ENCODE measurements around the gene ZBTB43. TPM values are rescaled to one million over a fixed set of nuclear protein-coding genes. Genes with fewer than 3 reads are reported as not detected.

Gene ZBTB43
- total RNA-seq, 1 donor from 2014 or later, result 20.3 TPM

DNA sequence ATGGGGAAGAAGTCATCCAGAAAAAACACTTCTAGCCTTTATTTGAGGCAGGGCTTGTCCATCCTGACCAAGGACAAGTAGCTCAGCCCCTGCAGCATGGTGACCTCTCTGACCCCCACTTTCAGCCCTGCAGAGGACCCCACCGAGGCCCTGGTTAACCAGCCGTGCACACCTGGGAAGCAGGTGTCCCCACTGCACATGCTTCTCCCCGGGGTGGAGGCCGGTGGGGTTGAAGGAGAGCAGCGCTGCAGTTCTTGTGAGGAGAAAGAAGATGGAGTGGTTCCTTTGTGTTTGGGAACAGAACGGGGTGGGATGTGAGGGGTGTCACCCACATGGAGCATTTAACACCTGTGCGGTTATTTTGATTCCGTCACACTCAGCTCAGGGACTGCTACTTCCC lies 34.5 kb downstream of the ZBTB43 start:
- intact Hi-C loops (cut with micrococcal nuclease), result no loop called here
- H3K9me3 Mint-ChIP-seq, result no peaks in the 10 kb centered on the region
- ChIA-PET CTCF (no interaction called here), POLR2A (no interaction called here)
- TF ChIP-seq, protein P1, sequence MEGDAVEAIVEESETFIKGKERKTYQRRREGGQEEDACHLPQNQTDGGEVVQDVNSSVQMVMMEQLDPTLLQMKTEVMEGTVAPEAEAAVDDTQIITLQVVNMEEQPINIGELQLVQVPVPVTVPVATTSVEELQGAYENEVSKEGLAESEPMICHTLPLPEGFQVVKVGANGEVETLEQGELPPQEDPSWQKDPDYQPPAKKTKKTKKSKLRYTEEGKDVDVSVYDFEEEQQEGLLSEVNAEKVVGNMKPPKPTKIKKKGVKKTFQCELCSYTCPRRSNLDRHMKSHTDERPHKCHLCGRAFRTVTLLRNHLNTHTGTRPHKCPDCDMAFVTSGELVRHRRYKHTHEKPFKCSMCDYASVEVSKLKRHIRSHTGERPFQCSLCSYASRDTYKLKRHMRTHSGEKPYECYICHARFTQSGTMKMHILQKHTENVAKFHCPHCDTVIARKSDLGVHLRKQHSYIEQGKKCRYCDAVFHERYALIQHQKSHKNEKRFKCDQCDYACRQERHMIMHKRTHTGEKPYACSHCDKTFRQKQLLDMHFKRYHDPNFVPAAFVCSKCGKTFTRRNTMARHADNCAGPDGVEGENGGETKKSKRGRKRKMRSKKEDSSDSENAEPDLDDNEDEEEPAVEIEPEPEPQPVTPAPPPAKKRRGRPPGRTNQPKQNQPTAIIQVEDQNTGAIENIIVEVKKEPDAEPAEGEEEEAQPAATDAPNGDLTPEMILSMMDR (IDR thresholded peaks at IDR 0.05), result no peak
- H3K4me1 Mint-ChIP-seq, result peaks cover 31% of the 10 kb centered on the region
- no peaks in the 10 kb centered on the region for H3K27me3 Mint-ChIP-seq
- no peak overlapping the region for H3K27ac Mint-ChIP-seq
- peaks cover 30% of the 10 kb centered on the region for H3K36me3 Mint-ChIP-seq (ENCODE audit: low read depth)
- ATAC-seq (ENCODE audit: low read depth) (no peak), DNase-seq (no peak)
- H3K4me3 Mint-ChIP-seq, result no peak overlapping the region

DNA sequence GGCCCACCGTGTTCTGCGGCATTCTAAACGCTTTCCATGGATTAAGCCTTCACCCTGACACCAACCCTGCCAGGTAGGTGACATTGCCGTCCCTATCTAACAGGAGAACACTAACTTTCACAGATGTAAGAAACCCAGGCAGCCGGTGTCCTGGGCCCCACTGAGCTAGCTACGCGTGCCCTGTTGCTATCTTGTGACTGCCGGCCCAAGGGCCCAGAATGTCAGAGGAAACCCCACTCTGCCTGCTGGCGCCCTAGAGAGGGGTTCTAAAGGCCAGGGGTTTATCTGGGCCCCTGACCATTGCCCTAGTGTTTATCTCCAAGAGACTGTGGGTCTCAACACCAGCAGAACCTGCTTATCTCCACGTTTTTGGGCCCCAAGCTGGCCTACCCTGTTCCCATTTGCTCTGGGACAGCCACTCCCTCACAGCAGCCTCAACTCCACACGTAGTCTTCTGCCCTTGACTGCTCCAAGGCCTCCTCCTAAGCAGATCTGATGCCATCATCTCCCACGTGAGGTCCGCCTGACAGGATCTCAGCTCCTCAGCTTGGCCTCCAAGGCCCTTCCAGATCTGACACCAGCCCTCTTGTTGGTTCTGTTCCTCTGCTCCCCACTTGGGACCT lies 37.5 kb downstream of the ZBTB43 start:
- DNase-seq, result no peak
- POLR2A ChIA-PET, result interaction anchor here (0.6 kb wide), 1 partner anchor 25 kb away, joined by 4 read pairs; no protein-coding TSS in a partner anchor
- no peak overlapping the region for H3K27ac Mint-ChIP-seq

DNA sequence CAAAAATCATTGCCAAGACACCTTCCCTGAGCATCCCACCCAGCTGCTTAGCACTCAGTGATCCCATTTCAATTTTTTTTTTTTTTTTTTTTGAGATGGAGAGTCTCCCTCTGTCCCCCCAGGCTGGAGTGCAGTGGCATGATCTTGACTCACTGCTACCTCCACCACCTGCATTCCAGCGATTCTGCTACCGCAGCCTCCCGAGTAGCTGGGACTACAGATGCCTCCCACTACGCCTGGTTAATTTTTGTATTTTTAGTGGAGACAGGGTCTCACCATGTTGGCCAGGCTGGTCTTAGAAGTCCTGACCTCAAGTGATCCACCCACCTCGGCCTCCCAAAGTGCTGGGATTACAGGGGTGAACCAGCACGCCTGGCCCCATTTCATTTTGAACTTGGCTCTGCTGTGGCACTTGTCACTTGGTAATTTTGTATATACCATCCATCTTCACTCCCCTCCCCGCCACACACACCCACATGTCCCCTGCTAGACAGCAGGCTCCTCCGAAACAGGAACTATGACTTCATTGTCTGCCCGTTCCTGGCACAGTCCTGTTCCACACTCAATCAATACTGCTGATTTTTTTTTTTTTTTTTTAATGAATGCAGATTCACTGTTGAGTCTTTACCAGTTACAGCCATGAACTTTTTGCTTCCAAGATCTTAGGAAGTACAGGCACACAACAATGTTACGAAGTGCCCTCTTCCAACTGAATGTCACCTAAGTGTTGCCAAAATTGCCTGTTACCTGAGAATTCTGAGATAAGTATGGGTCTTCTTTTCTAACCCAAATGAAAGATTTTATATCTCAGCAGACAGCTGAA lies 38.3 kb downstream of the ZBTB43 start:
- ChIA-PET POLR2A (interaction anchor here (0.6 kb wide), 1 partner anchor 25 kb away, joined by 4 read pairs; no protein-coding TSS in a partner anchor), CTCF (no interaction called here)
- H3K4me1 Mint-ChIP-seq, result peaks cover 15% of the 10 kb centered on the region
- ATAC-seq (ENCODE audit: low read depth), result peak; percentile 64
- H3K27me3 Mint-ChIP-seq, result peaks cover 2% of the 10 kb centered on the region
- DNase-seq, result no peak
- no peaks in the 10 kb centered on the region for H3K9me3 Mint-ChIP-seq
- H3K4me3 Mint-ChIP-seq, result no peak overlapping the region
- H3K27ac Mint-ChIP-seq, result no peak overlapping the region
- intact Hi-C loops (cut with micrococcal nuclease), result no loop called here
- TF ChIP-seq, protein P1 (IDR thresholded peaks at IDR 0.05), result no peak
- peaks cover 10% of the 10 kb centered on the region for H3K36me3 Mint-ChIP-seq (ENCODE audit: low read depth)

More for the DNA sequence above, 37.5 kb downstream of the ZBTB43 start:
- CTCF ChIA-PET, result no interaction called here
- Mint-ChIP-seq H3K9me3 (no peaks in the 10 kb centered on the region), H3K4me3 (no peak overlapping the region), H3K4me1 (peaks cover 15% of the 10 kb centered on the region), H3K36me3 (ENCODE audit: low read depth) (peaks cover 10% of the 10 kb centered on the region), H3K27me3 (peaks cover 2% of the 10 kb centered on the region)
- no peak for ATAC-seq (ENCODE audit: low read depth)
- intact Hi-C loops (cut with micrococcal nuclease), result no loop called here
- TF ChIP-seq, protein P1 (IDR thresholded peaks at IDR 0.05), result no peak

DNA sequence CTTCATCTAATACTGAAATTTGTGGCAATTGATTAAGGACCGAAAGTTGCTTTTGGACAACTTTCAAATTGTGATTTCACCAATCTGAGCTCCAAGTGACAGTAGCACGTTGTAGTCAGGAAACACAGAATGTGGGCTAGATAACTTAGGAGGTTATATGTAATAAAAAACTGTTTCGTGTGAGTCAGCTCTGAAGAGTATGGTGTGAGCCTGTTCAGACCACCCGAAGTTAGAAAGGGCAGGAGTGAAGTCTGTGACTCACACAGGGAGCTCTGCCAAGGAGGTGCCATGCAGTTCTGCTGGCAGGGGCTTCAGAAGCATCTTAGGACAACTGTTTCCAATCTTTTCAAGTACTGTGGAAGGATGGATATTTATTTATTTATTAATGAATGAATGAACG lies 39.2 kb downstream of the ZBTB43 start:
- H3K36me3 Mint-ChIP-seq (ENCODE audit: low read depth), result peaks cover 3% of the 10 kb centered on the region
- H3K27me3 Mint-ChIP-seq, result peaks cover 2% of the 10 kb centered on the region
- POLR2A ChIA-PET, result no interaction called here
- no peak overlapping the region for H3K4me3 Mint-ChIP-seq
- TF ChIP-seq, protein P1 (IDR thresholded peaks at IDR 0.05), result no peak
- no peak for ATAC-seq (ENCODE audit: low read depth)
- DNase-seq, result no peak
- H3K9me3 Mint-ChIP-seq, result no peaks in the 10 kb centered on the region
- CTCF ChIA-PET, result no interaction called here
- no peak overlapping the region for H3K27ac Mint-ChIP-seq
- H3K4me1 Mint-ChIP-seq, result peaks cover 9% of the 10 kb centered on the region
- intact Hi-C loops (cut with micrococcal nuclease), result no loop called here

DNA sequence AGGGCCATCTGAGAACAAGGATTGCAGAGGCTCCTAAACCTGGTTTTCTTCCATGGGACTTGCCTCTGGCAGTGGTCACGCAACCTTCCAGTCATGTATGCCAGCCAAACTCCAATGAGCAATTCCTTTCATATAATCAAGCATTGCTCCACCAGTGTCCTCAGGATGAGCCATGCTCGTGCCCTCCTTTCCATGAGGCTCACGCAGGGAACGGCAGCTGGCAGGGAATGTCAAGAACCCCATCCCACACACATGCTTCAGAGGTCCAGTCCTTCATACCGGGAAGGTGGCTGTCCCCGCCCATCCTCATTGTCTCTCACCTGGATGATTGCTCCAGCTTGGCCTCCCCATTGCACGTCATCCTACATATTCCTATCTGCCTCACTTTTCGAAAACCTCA lies 42.2 kb downstream of the ZBTB43 start:
- ChIA-PET POLR2A (no interaction called here), CTCF (no interaction called here)
- no peak for ATAC-seq (ENCODE audit: low read depth)
- TF ChIP-seq, protein P1 (IDR thresholded peaks at IDR 0.05), result no peak
- Mint-ChIP-seq H3K27me3 (peaks cover 8% of the 10 kb centered on the region), H3K27ac (no peak overlapping the region), H3K4me1 (peaks cover 6% of the 10 kb centered on the region), H3K36me3 (ENCODE audit: low read depth) (no peaks in the 10 kb centered on the region), H3K9me3 (no peaks in the 10 kb centered on the region), H3K4me3 (no peak overlapping the region)
- DNase-seq, result no peak
- intact Hi-C loops (cut with micrococcal nuclease), result no loop called here

Measured in activated B cell treated with CpG ODN at 0.5 μM for 24 hours (primary cell).